Neural progenitor cell (in vitro differentiated cells): Measurements from ENCODE around the gene RFFL. TPM values are rescaled to one million over a fixed set of nuclear protein-coding genes. Genes with fewer than 3 reads are reported as not detected.

ENCODE experiments used
- DNase-seq: peaks from one replicate; pipeline ENCODE4 v3.0.0-alpha.2; 2016; ENCODE audit warnings: low spot score
- H2AFZ ChIP-seq: fragments of 200-600 bp; sonication (generic); replicated peaks from 2 replicates; pipeline ENCODE4 v1.6.1; 2016; ENCODE audit warnings: antibody characterized with exemption
- H3F3A ChIP-seq: fragments of 200-600 bp; sonication (generic); 2 replicates; pipeline ENCODE4 v1.6.1; 2016; ENCODE audit warnings: antibody characterized with exemption, low read depth
- H3K27ac ChIP-seq: fragments of 200-600 bp; sonication (generic); 2 replicates; pipeline ENCODE4 v1.5.1; 2016; ENCODE audit warnings: mild to moderate bottlenecking
- H3K27me3 ChIP-seq: fragments of 200-600 bp; sonication (generic); 2 replicates; pipeline ENCODE4 v1.6.1; 2016; ENCODE audit warnings: mild to moderate bottlenecking, moderate library complexity
- H3K36me3 ChIP-seq: fragments of 200-600 bp; sonication (generic); 2 replicates; pipeline ENCODE4 v1.5.1; 2016
- H3K4me1 ChIP-seq: fragments of 200-600 bp; sonication (generic); 2 replicates; pipeline ENCODE4 v1.6.1; 2016; ENCODE audit warnings: mixed run types
- H3K4me2 ChIP-seq: fragments of 200-600 bp; sonication (generic); 2 replicates; pipeline ENCODE4 v1.6.1; 2016
- H3K4me3 ChIP-seq: fragments of 200-600 bp; sonication (generic); 2 replicates; pipeline ENCODE4 v1.5.1; 2016
- H3K79me2 ChIP-seq: fragments of 200-600 bp; sonication (generic); 2 replicates; pipeline ENCODE4 v1.6.1; 2016; ENCODE audit warnings: low read depth
- H3K9ac ChIP-seq: fragments of 200-600 bp; sonication (generic); 2 replicates; pipeline ENCODE4 v1.6.1; 2016
- H3K9me3 ChIP-seq: fragments of 200-600 bp; sonication (generic); 2 replicates; pipeline ENCODE4 v1.5.1; 2016; ENCODE audit warnings: low read depth
- H4K20me1 ChIP-seq: fragments of 200-600 bp; sonication (generic); 2 replicates; pipeline ENCODE4 v1.6.1; 2016; ENCODE audit warnings: low read depth
- H3K27ac Mint-ChIP-seq: 3 replicates; pipeline ENCODE4 v1.8.0; 2021; ENCODE audit warnings: mixed read lengths
- H3K27me3 Mint-ChIP-seq: 2 replicates; pipeline ENCODE4 v1.8.0; 2022; ENCODE audit warnings: low read depth, mild to moderate bottlenecking, inconsistent platforms, moderate library complexity, mixed read lengths; ENCODE audit not compliant: insufficient read depth
- H3K36me3 Mint-ChIP-seq: 3 replicates; pipeline ENCODE4 v1.8.0; 2021; ENCODE audit warnings: mixed read lengths
- H3K4me1 Mint-ChIP-seq: 3 replicates; pipeline ENCODE4 v1.8.0; 2021; ENCODE audit warnings: mixed read lengths
- H3K4me3 Mint-ChIP-seq: 3 replicates; pipeline ENCODE4 v1.8.0; 2021; ENCODE audit warnings: mild to moderate bottlenecking, moderate library complexity, mixed read lengths
- H3K9me3 Mint-ChIP-seq: 3 replicates; pipeline ENCODE4 v1.8.0; 2020; ENCODE audit warnings: mixed read lengths
- CTCF ChIP-seq: fragments of 200-600 bp; sonication (generic); IDR thresholded peaks from 2 replicates; pipeline ENCODE4 v1.5.1; 2017; ENCODE audit warnings: antibody characterized with exemption, mild to moderate bottlenecking
- EZH2 ChIP-seq: fragments of 200-600 bp; sonication (generic); IDR thresholded peaks from 2 replicates; pipeline ENCODE4 v1.6.1; 2017; ENCODE audit warnings: antibody characterized with exemption, mild to moderate bottlenecking, moderate library complexity
- EZH2phosphoT487 ChIP-seq: fragments of 200-600 bp; sonication (generic); IDR thresholded peaks from 2 replicates; pipeline ENCODE4 v1.6.1; 2017; ENCODE audit warnings: antibody characterized with exemption
- total RNA-seq: library from RNA; depleted of rRNA; stranded (reverse); fragments of >200 nt; gene quantifications from 2 replicates; pipeline ENCODE4 v1.2.3, GENCODE V29; 2015; ENCODE audit warnings: low replicate concordance

Gene RFFL
- total RNA-seq, 1 donor from 2014 or later, result 20.6 TPM

DNA sequence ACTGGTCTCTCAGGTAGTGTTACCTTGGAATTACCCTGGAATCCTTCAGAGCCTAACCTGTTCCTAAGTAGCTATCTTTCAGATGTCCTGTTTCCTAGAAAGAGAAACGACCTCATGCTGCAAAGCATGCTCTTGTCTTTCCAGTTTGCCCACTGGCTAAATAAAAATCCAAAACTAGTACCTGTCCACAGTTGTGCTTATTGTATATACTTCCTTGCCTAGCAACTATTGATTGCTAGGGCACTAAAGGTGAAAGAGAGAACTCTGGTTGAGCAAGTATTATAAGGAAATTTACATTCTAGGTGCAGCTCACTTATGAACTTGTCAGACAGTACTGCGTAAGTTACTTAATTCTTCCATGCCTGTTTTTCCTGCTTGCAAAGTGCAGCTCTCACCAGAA, 44.7 kb downstream of the RFFL start:
- no peak for DNase-seq
- Histone ChIP-seq H3F3A (peaks cover 8% of the 10 kb centered on the region), H2AFZ (no peak overlapping the region), H3K4me2 (no peak overlapping the region), H3K9ac (no peak overlapping the region), H3K9me3 (no peaks in the 10 kb centered on the region), H3K4me1 (peaks cover 23% of the 10 kb centered on the region), H3K27me3 (no peaks in the 10 kb centered on the region), H3K36me3 (no peaks in the 10 kb centered on the region), H3K79me2 (no peaks in the 10 kb centered on the region), H3K27ac (no peak overlapping the region), H3K4me3 (no peak overlapping the region), H4K20me1 (no peaks in the 10 kb centered on the region)
- no peaks in the 10 kb centered on the region for H3K4me1 Mint-ChIP-seq
- H3K27ac Mint-ChIP-seq, result no peak overlapping the region
- H3K27me3 Mint-ChIP-seq, result no peaks in the 10 kb centered on the region
- no peaks in the 10 kb centered on the region for H3K9me3 Mint-ChIP-seq
- TF ChIP-seq CTCF (no peak), EZH2 (no peak), EZH2phosphoT487 (no peak)
- H3K36me3 Mint-ChIP-seq, result peaks cover 4% of the 10 kb centered on the region
- H3K4me3 Mint-ChIP-seq, result no peak overlapping the region

GRCh38 chr17:35017021-35017420, 46.5 kb downstream of the RFFL start:
- H3K4me1 ChIP-seq, result peaks cover 23% of the 10 kb centered on the region
- no peak overlapping the region for H3K27ac ChIP-seq
- no peaks in the 10 kb centered on the region for H3K9me3 Mint-ChIP-seq
- H3K9me3 ChIP-seq, result no peaks in the 10 kb centered on the region
- H2AFZ ChIP-seq, result no peak overlapping the region
- H3K79me2 ChIP-seq, result no peaks in the 10 kb centered on the region
- H3K4me2 ChIP-seq, result no peak overlapping the region
- no peaks in the 10 kb centered on the region for H3K27me3 Mint-ChIP-seq
- peaks cover 4% of the 10 kb centered on the region for H3K36me3 Mint-ChIP-seq
- H3K27ac Mint-ChIP-seq, result no peak overlapping the region
- no peaks in the 10 kb centered on the region for H3K4me1 Mint-ChIP-seq
- H3K27me3 ChIP-seq, result no peaks in the 10 kb centered on the region
- H3K4me3 ChIP-seq, result no peak overlapping the region
- H3K36me3 ChIP-seq, result no peaks in the 10 kb centered on the region
- peaks cover 8% of the 10 kb centered on the region for H3F3A ChIP-seq
- DNase-seq, result no peak
- no peak overlapping the region for H3K9ac ChIP-seq
- H4K20me1 ChIP-seq, result no peaks in the 10 kb centered on the region
- no peak for TF ChIP-seq EZH2phosphoT487
- no peak for TF ChIP-seq EZH2
- TF ChIP-seq CTCF, result no peak
- H3K4me3 Mint-ChIP-seq, result no peak overlapping the region

DNA sequence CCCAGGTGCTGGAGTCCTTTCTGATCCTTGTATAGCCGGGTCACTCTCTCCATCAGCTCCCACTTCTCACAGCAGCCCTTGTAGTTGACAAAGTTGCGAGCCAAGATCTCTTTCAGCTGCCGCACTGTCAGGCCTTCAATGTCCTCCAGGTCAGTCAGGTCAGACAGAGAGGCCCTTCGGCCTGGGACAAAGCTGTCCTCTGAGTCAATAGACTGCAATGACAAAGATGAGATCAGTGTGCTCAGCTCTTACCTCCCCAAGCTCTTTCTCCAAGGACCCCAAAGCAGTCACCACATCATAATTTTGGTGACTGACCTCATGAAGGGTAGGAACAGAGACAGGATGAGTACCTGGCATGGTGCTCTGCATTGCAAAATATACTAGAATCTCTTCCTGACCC, 47.1 kb downstream of the RFFL start:
- H3K4me2 ChIP-seq, result no peak overlapping the region
- H3K27me3 ChIP-seq, result no peaks in the 10 kb centered on the region
- H3K9me3 Mint-ChIP-seq, result no peaks in the 10 kb centered on the region
- TF ChIP-seq EZH2 (no peak), CTCF (no peak), EZH2phosphoT487 (no peak)
- H3K36me3 ChIP-seq, result no peaks in the 10 kb centered on the region
- no peak overlapping the region for H3K4me3 ChIP-seq
- no peak overlapping the region for H2AFZ ChIP-seq
- DNase-seq, result no peak
- peaks cover 4% of the 10 kb centered on the region for H3K36me3 Mint-ChIP-seq
- H4K20me1 ChIP-seq, result no peaks in the 10 kb centered on the region
- H3F3A ChIP-seq, result peaks cover 8% of the 10 kb centered on the region
- H3K79me2 ChIP-seq, result no peaks in the 10 kb centered on the region
- H3K27ac Mint-ChIP-seq, result no peak overlapping the region
- no peak overlapping the region for H3K4me3 Mint-ChIP-seq
- no peak overlapping the region for H3K9ac ChIP-seq
- peaks cover 3% of the 10 kb centered on the region for H3K4me1 Mint-ChIP-seq
- no peak overlapping the region for H3K27ac ChIP-seq
- H3K27me3 Mint-ChIP-seq, result no peaks in the 10 kb centered on the region
- H3K9me3 ChIP-seq, result no peaks in the 10 kb centered on the region
- peaks cover 23% of the 10 kb centered on the region for H3K4me1 ChIP-seq
